H1 (cell line): ENCODE measurements around the gene PPFIBP2. TPM values are rescaled to one million over a fixed set of nuclear protein-coding genes. Genes with fewer than 3 reads are reported as not detected.

Experiments
- CTCF ChIA-PET: fragments of 300-600 bp; sonication (Branson Sonifier 250); formaldehyde crosslinking; loops from one replicate; lab custom pipeline; 2021; ENCODE audit not compliant: partially characterized antibody; lab: Charles Lee
- POLR2A ChIA-PET: fragments of 300-600 bp; sonication (Branson Sonifier 250); formaldehyde crosslinking; loops from one replicate; lab custom pipeline; 2021; ENCODE audit warnings: inconsistent platforms; ENCODE audit not compliant: partially characterized antibody; lab: Charles Lee
- DNase-seq, 2 experiments: peaks; one replicate each; pipeline versions ENCODE4 v3.0.0 to v3.0.0-alpha.2; 2010 to 2022; ENCODE audit warnings: low spot score in 2 of 2, low read depth in 1 of 2, mixed read lengths in 1 of 2
- FAIRE-seq: peaks from 2 replicates; lab custom pipeline; 2011; peaks lifted over from hg19 to GRCh38; lab: Jason Lieb, UNC
- H2AFZ ChIP-seq: 2 replicates; pipeline ENCODE4 v1.8.1; 2012; ENCODE audit warnings: low read length, inconsistent platforms
- H2AK5ac ChIP-seq: 2 replicates; pipeline ENCODE4 v1.6.1; 2013; ENCODE audit warnings: low read depth, low read length
- H2BK120ac ChIP-seq: replicated peaks from 2 replicates; pipeline ENCODE3; 2013; ENCODE audit warnings: low read depth, low read length, inconsistent platforms
- H2BK12ac ChIP-seq: 2 replicates; pipeline ENCODE4 v1.6.1; 2013; ENCODE audit warnings: low read depth, low read length
- H2BK15ac ChIP-seq: 2 replicates; pipeline ENCODE4 v1.6.1; 2013; ENCODE audit warnings: low read length
- H2BK20ac ChIP-seq: 2 replicates; pipeline ENCODE4 v1.6.1; 2013; ENCODE audit warnings: low read length
- H2BK5ac ChIP-seq: 2 replicates; pipeline ENCODE4 v1.6.1; 2013; ENCODE audit warnings: low read depth, low read length
- H3K14ac ChIP-seq: 2 replicates; pipeline ENCODE4 v1.6.1; 2013; ENCODE audit warnings: inconsistent platforms; ENCODE audit not compliant: insufficient read length
- H3K18ac ChIP-seq: 2 replicates; pipeline ENCODE4 v1.6.1; 2013; ENCODE audit warnings: low read length; ENCODE audit errors: extremely low read depth
- H3K23ac ChIP-seq: 2 replicates; pipeline ENCODE4 v1.6.1; 2013; ENCODE audit warnings: inconsistent platforms; ENCODE audit not compliant: insufficient read length
- H3K23me2 ChIP-seq: 2 replicates; pipeline ENCODE4 v1.6.1; 2013; ENCODE audit warnings: low read depth, low read length
- H3K27ac ChIP-seq: 2 replicates; pipeline ENCODE4 v1.6.1; 2011; ENCODE audit warnings: low read depth, low read length, inconsistent platforms
- H3K27me3 ChIP-seq, 4 experiments: replicated peaks in 1 of 4; 1 replicate in 1 of 4; 2 replicates in 3 of 4; pipeline versions ENCODE4 v1.6.1 to v1.8.1; 2011 to 2013; ENCODE audit warnings: low read length in 3 of 4, mild to moderate bottlenecking in 3 of 4, inconsistent platforms in 2 of 4, mixed read lengths in 2 of 4, moderate library complexity in 1 of 4; ENCODE audit not compliant: control insufficient read depth in 3 of 4, insufficient read depth in 3 of 4; ENCODE audit errors: extremely low read depth in 1 of 4
- H3K36me3 ChIP-seq, 4 experiments: 2 replicates each; pipeline versions ENCODE4 v1.6.1 to v1.8.1; 2011 to 2013; ENCODE audit warnings: mild to moderate bottlenecking in 4 of 4, low read length in 3 of 4, moderate library complexity in 2 of 4, control low read depth in 1 of 4, inconsistent platforms in 1 of 4; ENCODE audit not compliant: insufficient read depth in 4 of 4, control insufficient read depth in 2 of 4
- H3K4ac ChIP-seq: replicated peaks from 2 replicates; pipeline ENCODE3; 2013; ENCODE audit warnings: low read length, low read depth, mixed read lengths, inconsistent platforms; ENCODE audit not compliant: insufficient read length
- H3K4me1 ChIP-seq, 4 experiments: replicated peaks in 1 of 4; 1 replicate in 1 of 4; 2 replicates in 3 of 4; pipeline versions ENCODE4 v1.6.1 to v1.8.1; 2011 to 2013; ENCODE audit warnings: low read length in 3 of 4, inconsistent platforms in 2 of 4, mixed read lengths in 1 of 4; ENCODE audit not compliant: insufficient read depth in 4 of 4, control insufficient read depth in 3 of 4
- H3K4me2 ChIP-seq, 2 experiments: 2 replicates each; pipeline versions ENCODE4 v1.6.1 to v1.8.1; 2011 to 2013; ENCODE audit warnings: low read depth in 2 of 2, low read length in 2 of 2, control low read depth in 1 of 2, inconsistent platforms in 1 of 2, mild to moderate bottlenecking in 1 of 2; ENCODE audit not compliant: insufficient read depth in 1 of 2
- H3K4me3 ChIP-seq, 4 experiments: fragments of 200-600, 300-600 bp in 1 of 4; sonication (generic), shearing (Covaris generic), sonication (Bioruptor Twin) in 1 of 4; 2 replicates each; pipeline versions ENCODE4 v1.5.1 to v1.8.1; 2011 to 2016; ENCODE audit warnings: low read length in 4 of 4, low read depth in 3 of 4, control low read depth in 2 of 4, inconsistent platforms in 2 of 4, mild to moderate bottlenecking in 2 of 4, mixed read lengths in 1 of 4, moderate library complexity in 1 of 4; ENCODE audit not compliant: insufficient read depth in 2 of 4; ENCODE audit errors: extremely low read depth in 1 of 4
- H3K56ac ChIP-seq: replicated peaks from 2 replicates; pipeline ENCODE3; 2013; ENCODE audit warnings: low read depth, mild to moderate bottlenecking, mixed read lengths, low read length, inconsistent platforms; ENCODE audit not compliant: insufficient read length
- H3K79me1 ChIP-seq: 2 replicates; pipeline ENCODE4 v1.6.1; 2013; ENCODE audit warnings: low read depth, low read length, control low read depth
- H3K79me2 ChIP-seq, 2 experiments: 2 replicates each; pipeline versions ENCODE4 v1.6.1 to v1.8.1; 2012 to 2013; ENCODE audit warnings: low read length in 2 of 2, mild to moderate bottlenecking in 2 of 2, inconsistent platforms in 1 of 2; ENCODE audit not compliant: insufficient read depth in 2 of 2, control insufficient read depth in 1 of 2
- H3K9ac ChIP-seq, 4 experiments: replicated peaks in 1 of 4; 1 replicate in 1 of 4; 2 replicates in 3 of 4; pipeline versions ENCODE4 v1.6.1 to v1.8.1; 2011 to 2013; ENCODE audit warnings: low read depth in 3 of 4, low read length in 3 of 4, control low read depth in 2 of 4, mild to moderate bottlenecking in 2 of 4, moderate library complexity in 2 of 4, inconsistent platforms in 1 of 4; ENCODE audit errors: extremely low read depth in 1 of 4
- H3K9me3 ChIP-seq, 2 experiments: 2 replicates each; pipeline versions ENCODE4 v1.6.1 to v1.8.1; 2012 to 2013; ENCODE audit warnings: mild to moderate bottlenecking in 2 of 2, moderate library complexity in 2 of 2, control low read depth in 1 of 2, inconsistent platforms in 1 of 2, low read depth in 1 of 2, low read length in 1 of 2, mixed read lengths in 1 of 2; ENCODE audit not compliant: insufficient read depth in 2 of 2
- H4K20me1 ChIP-seq, 2 experiments: replicated peaks in 1 of 2; 2 replicates each; pipeline versions ENCODE3 to v1.8.1; 2011 to 2013; ENCODE audit warnings: inconsistent platforms in 2 of 2, low read length in 2 of 2, mild to moderate bottlenecking in 1 of 2; ENCODE audit not compliant: insufficient read depth in 2 of 2, control insufficient read depth in 1 of 2
- H4K5ac ChIP-seq: 2 replicates; pipeline ENCODE4 v1.6.1; 2013; ENCODE audit warnings: low read length, low read depth, mixed read lengths, inconsistent platforms; ENCODE audit not compliant: insufficient read length
- H4K8ac ChIP-seq: 2 replicates; pipeline ENCODE4 v1.8.0; 2013; ENCODE audit warnings: mild to moderate bottlenecking, moderate library complexity, low read length, inconsistent platforms; ENCODE audit not compliant: insufficient read depth; ENCODE audit errors: extremely low read depth
- H4K91ac ChIP-seq: replicated peaks from 2 replicates; pipeline ENCODE3; 2013; ENCODE audit warnings: low read length, mixed read lengths, inconsistent platforms; ENCODE audit not compliant: insufficient read length
- CBX5 ChIP-seq: fragments of 300-800, 300-1000 bp; sonication (generic); IDR thresholded peaks from 2 replicates; pipeline ENCODE4 v1.7.1; 2016; ENCODE audit warnings: antibody characterized with exemption, low read length, low read depth
- CBX8 ChIP-seq: fragments of 300-800, 300-1000 bp; sonication (generic); IDR thresholded peaks from 2 replicates; pipeline ENCODE4 v1.7.1; 2016; ENCODE audit warnings: low read depth, low read length, borderline replicate concordance
- CHD2 ChIP-seq: IDR thresholded peaks from 2 replicates; pipeline ENCODE4 v1.6.1; 2012; ENCODE audit warnings: low read length, improper control_type of control experiment
- EP300 ChIP-seq, 2 experiments: IDR thresholded peaks; 1 replicate in 1 of 2; 2 replicates in 1 of 2; pipeline ENCODE4 v1.6.1; 2011 to 2012; ENCODE audit warnings: low read depth in 2 of 2, low read length in 2 of 2, mild to moderate bottlenecking in 2 of 2, borderline replicate concordance in 1 of 2, inconsistent platforms in 1 of 2, moderate library complexity in 1 of 2
- NRF1 ChIP-seq: IDR thresholded peaks from 2 replicates; pipeline ENCODE4 v1.6.1; 2011; ENCODE audit warnings: mild to moderate bottlenecking, low read depth, low read length, improper control_type of control experiment
- POLR2AphosphoS5 ChIP-seq: IDR thresholded peaks from 2 replicates; pipeline ENCODE4 v1.6.1; 2011; ENCODE audit warnings: low read depth, low read length
- SRF ChIP-seq: IDR thresholded peaks from 2 replicates; pipeline ENCODE4 v1.6.1; 2011; ENCODE audit warnings: mild to moderate bottlenecking, low read depth, low read length, moderate library complexity
- WGBS, 2 experiments: shearing (Covaris generic) in 1 of 2; methylation state at CpG; one replicate each; pipeline versions ENCODE4 v1.1.6 to v1.1.7; 2013 to 2015; ENCODE audit warnings: low lambda C conversion rate in 2 of 2, mixed read lengths in 2 of 2, inconsistent platforms in 1 of 2, low coverage in 1 of 2, missing lambda C conversion rate in 1 of 2; ENCODE audit not compliant: insufficient replicate concordance in 2 of 2, insufficient coverage in 1 of 2, insufficient read length in 1 of 2; ENCODE audit errors: extremely low coverage in 1 of 2, missing lambda C conversion rate in 1 of 2; 5-methylcytosine and 5-hydroxymethylcytosine counted together
- polyA plus RNA-seq, 7 experiments: library from polyadenylated mRNA; depleted of rRNA in 3 of 7; stranded (reverse) in 5 of 7; unstranded in 2 of 7; fragments of >200 nt in 5 of 7; fragments of 200-250 nt in 2 of 7; gene quantifications; 1 replicate in 5 of 7; 2 replicates in 1 of 7; 4 replicates in 1 of 7; pipeline versions ENCODE4 v1.2.1 to v1.2.3, GENCODE V29; 2011 to 2013; ENCODE audit warnings: missing spikeins in 2 of 7, mixed read lengths in 2 of 7
- total RNA-seq: library from RNA; stranded (reverse); fragmentation: NEBNext Ultra II Directional; extraction: Animal tissue kit (Norgen Biotek cat#: 25700); gene quantifications from 2 replicates; pipeline ENCODE4 v1.2.1, GENCODE V29; 2021
- TF ChIP-seq, protein P1 (sequence below), 3 experiments: IDR thresholded peaks; 1 replicate in 2 of 3; 2 replicates in 1 of 3; pipeline versions ENCODE4 v1.5.1 to v1.6.1; 2011; ENCODE audit warnings: low read length in 3 of 3, mild to moderate bottlenecking in 3 of 3, inconsistent platforms in 2 of 3, low read depth in 1 of 3, moderate library complexity in 1 of 3; ENCODE audit not compliant: insufficient read depth in 1 of 3; ENCODE audit errors: control extremely low read depth in 1 of 3
- TF ChIP-seq, protein P2 (sequence below): IDR thresholded peaks from 2 replicates; pipeline ENCODE4 v1.6.1; 2012; ENCODE audit warnings: low read length, inconsistent platforms

The PPFIBP2 gene
- total and polyA plus RNA-seq, 2 of the 8 experiments (the other 6 are each of a cell fraction or from before 2014, with no cell fraction given), result 5.5 to 9.8 TPM

DNA sequence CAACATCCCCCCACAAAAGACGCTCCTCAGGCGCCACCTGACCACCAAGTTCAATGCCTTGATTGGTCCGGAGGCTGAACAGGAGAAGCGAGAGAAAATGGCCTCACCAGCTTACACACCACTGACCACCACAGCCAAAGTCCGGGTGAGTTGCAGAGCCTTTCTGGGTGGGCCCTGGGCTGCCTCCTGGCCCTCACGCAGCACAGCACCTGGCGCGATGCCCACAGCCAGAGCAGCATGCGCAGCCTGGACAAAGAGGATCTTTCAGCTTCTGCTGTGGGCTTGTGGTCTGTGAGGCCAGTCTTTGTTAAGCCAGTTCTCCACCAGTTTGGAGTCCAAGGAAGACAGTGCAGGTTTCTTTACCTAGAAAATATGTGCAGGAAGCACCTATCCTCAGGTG, 137.9 kb downstream of the PPFIBP2 start:
- Histone ChIP-seq H2BK20ac (no peak overlapping the region), H3K4me2 (no peak overlapping the region), H3K23ac (no peak overlapping the region), H3K56ac (no peak overlapping the region), H3K9me3 (no peaks in the 10 kb centered on the region), H2BK5ac (no peak overlapping the region), H4K91ac (no peak overlapping the region), H2BK15ac (no peak overlapping the region), H4K20me1 (no peaks in the 10 kb centered on the region), H4K8ac (0 out of 2 replicates have a peak overlapping the region, but pooled peaks have one; percentile 7), H3K79me2 (no peaks in the 10 kb centered on the region), H3K18ac (no peak overlapping the region), H3K9ac (no peak overlapping the region), H3K4me1 (no peaks in the 10 kb centered on the region), H2AFZ (no peak overlapping the region), H3K14ac (no peak overlapping the region), H2AK5ac (no peak overlapping the region), H4K5ac (no peak overlapping the region), H3K79me1 (no peaks in the 10 kb centered on the region), H3K23me2 (no peaks in the 10 kb centered on the region), H2BK120ac (no peak overlapping the region), H2BK12ac (no peak overlapping the region), H3K27ac (no peak overlapping the region), H3K4ac (no peak overlapping the region), H3K27me3 (peaks cover 0 to 1% (median 0%) of the 10 kb centered on the region in 4 experiments; a peak in 1 of 7 replicates), H3K4me3 (no peak overlapping the region), H3K36me3 (no peaks in the 10 kb centered on the region; a peak in 2 of 8 replicates)
- DNase-seq, result no peak
- FAIRE-seq, result no peak
- POLR2A ChIA-PET, result interaction anchor here (0.7 kb wide), 1 partner anchor 46 kb away, joined by 3 read pairs; no protein-coding TSS in a partner anchor
- WGBS, 2 experiments, result 93% methylated on average over 6 of the region's 9 CpGs; no CpG with 5 or more reads in 1 of the 2 experiments
- CTCF ChIA-PET, result interaction anchor here (0.9 to 16.4 kb wide), 11 partner anchors 9 to 205 kb away, joined by 3 to 325 read pairs (median 4); no protein-coding TSS in a partner anchor
- TF ChIP-seq CHD2 (no peak), NRF1 (no peak), EP300 (IDR thresholded peaks at IDR 0.05; ENCODE audit: borderline replicate concordance in 1 of 2, low read depth in 2 of 2, low read length in 2 of 2) (no peak), CBX8 (no peak), POLR2AphosphoS5 (no peak), CBX5 (no peak), SRF (no peak)
- TF ChIP-seq, protein P1, sequence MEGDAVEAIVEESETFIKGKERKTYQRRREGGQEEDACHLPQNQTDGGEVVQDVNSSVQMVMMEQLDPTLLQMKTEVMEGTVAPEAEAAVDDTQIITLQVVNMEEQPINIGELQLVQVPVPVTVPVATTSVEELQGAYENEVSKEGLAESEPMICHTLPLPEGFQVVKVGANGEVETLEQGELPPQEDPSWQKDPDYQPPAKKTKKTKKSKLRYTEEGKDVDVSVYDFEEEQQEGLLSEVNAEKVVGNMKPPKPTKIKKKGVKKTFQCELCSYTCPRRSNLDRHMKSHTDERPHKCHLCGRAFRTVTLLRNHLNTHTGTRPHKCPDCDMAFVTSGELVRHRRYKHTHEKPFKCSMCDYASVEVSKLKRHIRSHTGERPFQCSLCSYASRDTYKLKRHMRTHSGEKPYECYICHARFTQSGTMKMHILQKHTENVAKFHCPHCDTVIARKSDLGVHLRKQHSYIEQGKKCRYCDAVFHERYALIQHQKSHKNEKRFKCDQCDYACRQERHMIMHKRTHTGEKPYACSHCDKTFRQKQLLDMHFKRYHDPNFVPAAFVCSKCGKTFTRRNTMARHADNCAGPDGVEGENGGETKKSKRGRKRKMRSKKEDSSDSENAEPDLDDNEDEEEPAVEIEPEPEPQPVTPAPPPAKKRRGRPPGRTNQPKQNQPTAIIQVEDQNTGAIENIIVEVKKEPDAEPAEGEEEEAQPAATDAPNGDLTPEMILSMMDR (IDR thresholded peaks at IDR 0.05; ENCODE audit: control extremely low read depth in 1 of 3, insufficient read depth in 1 of 3, low read depth in 1 of 3, low read length in 3 of 3), result no peak
- TF ChIP-seq, protein P2, sequence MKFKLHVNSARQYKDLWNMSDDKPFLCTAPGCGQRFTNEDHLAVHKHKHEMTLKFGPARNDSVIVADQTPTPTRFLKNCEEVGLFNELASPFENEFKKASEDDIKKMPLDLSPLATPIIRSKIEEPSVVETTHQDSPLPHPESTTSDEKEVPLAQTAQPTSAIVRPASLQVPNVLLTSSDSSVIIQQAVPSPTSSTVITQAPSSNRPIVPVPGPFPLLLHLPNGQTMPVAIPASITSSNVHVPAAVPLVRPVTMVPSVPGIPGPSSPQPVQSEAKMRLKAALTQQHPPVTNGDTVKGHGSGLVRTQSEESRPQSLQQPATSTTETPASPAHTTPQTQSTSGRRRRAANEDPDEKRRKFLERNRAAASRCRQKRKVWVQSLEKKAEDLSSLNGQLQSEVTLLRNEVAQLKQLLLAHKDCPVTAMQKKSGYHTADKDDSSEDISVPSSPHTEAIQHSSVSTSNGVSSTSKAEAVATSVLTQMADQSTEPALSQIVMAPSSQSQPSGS, result no peak
